Measurements from ENCODE around the gene RPTOR. TPM values are rescaled to one million over a fixed set of nuclear protein-coding genes. Genes with fewer than 3 reads are reported as not detected.

RPTOR gene
- total RNA-seq, 1 donor from 2014 or later: 19.6 TPM

- DNase-seq (ENCODE audit: low read depth, low spot score): no peak
Measured at GRCh38 chr17:80905586-80906230, 361.1 kb downstream of the RPTOR start.

GRCh38 chr17:80906364-80907259 lies 362.0 kb downstream of the RPTOR start:
- no peak for DNase-seq (ENCODE audit: low read depth, low spot score)

GRCh38 chr17:80907281-80907680 lies 362.6 kb downstream of the RPTOR start:
- no peak for DNase-seq (ENCODE audit: low read depth, low spot score)

GRCh38 chr17:80908211-80908610 lies 363.6 kb downstream of the RPTOR start:
- no peak for DNase-seq (ENCODE audit: low read depth, low spot score)

GRCh38 chr17:80908776-80909175 lies 364.1 kb downstream of the RPTOR start:
- DNase-seq (ENCODE audit: low read depth, low spot score): no peak

- no peak for DNase-seq (ENCODE audit: low read depth, low spot score)
Measured at GRCh38 chr17:80909635-80910034, 365.0 kb downstream of the RPTOR start.

- DNase-seq (ENCODE audit: low read depth, low spot score): no peak
Measured at GRCh38 chr17:80910043-80910442, 365.4 kb downstream of the RPTOR start.

GRCh38 chr17:80912476-80912875 lies 367.8 kb downstream of the RPTOR start:
- DNase-seq (ENCODE audit: low read depth, low spot score): no peak

GRCh38 chr17:80913928-80914821 lies 369.5 kb downstream of the RPTOR start:
- no peak for DNase-seq (ENCODE audit: low read depth, low spot score)

GRCh38 chr17:80916246-80916645 lies 371.6 kb downstream of the RPTOR start:
- no peak for DNase-seq (ENCODE audit: low read depth, low spot score)

GRCh38 chr17:80917716-80918560 lies 373.3 kb downstream of the RPTOR start:
- no peak for DNase-seq (ENCODE audit: low read depth, low spot score)

GRCh38 chr17:80918731-80919130 lies 374.1 kb downstream of the RPTOR start:
- no peak for DNase-seq (ENCODE audit: low read depth, low spot score)

- DNase-seq (ENCODE audit: low read depth, low spot score): no peak
Measured at GRCh38 chr17:80919331-80920311, 375.0 kb downstream of the RPTOR start.

GRCh38 chr17:80920441-80920840 lies 375.8 kb downstream of the RPTOR start:
- DNase-seq (ENCODE audit: low read depth, low spot score): no peak

- DNase-seq (ENCODE audit: low read depth, low spot score): no peak
Measured at GRCh38 chr17:80921159-80921558, 376.5 kb downstream of the RPTOR start.

GRCh38 chr17:80921741-80922579 lies 377.3 kb downstream of the RPTOR start:
- no peak for DNase-seq (ENCODE audit: low read depth, low spot score)

GRCh38 chr17:80922580-80923160 lies 378.0 kb downstream of the RPTOR start:
- DNase-seq (ENCODE audit: low read depth, low spot score): no peak
